Keratinocyte (primary cell): ENCODE results near the gene CRLF1. TPM values are rescaled to one million over a fixed set of nuclear protein-coding genes. Genes with fewer than 3 reads are reported as not detected.

Source experiments
- DNase-seq: peaks from one replicate; pipeline ENCODE4 v3.0.0-alpha.2; 2011; ENCODE audit warnings: low read depth, missing footprints, low spot score
- FAIRE-seq: peaks from 2 replicates; lab custom pipeline; 2011; peaks lifted over from hg19 to GRCh38; lab: Jason Lieb, UNC
- H2AFZ ChIP-seq: 2 replicates; pipeline ENCODE4 v1.6.0; 2012; ENCODE audit warnings: low read length, control low read depth, inconsistent platforms; ENCODE audit not compliant: control insufficient read depth
- H3K27ac ChIP-seq: 2 replicates; pipeline ENCODE4 v1.5.1; 2011; ENCODE audit warnings: low read length; ENCODE audit not compliant: control insufficient read depth, insufficient read depth
- H3K27me3 ChIP-seq: 3 replicates; pipeline ENCODE4 v1.6.0; 2011; ENCODE audit warnings: low read length; ENCODE audit not compliant: control insufficient read depth, insufficient read depth; ENCODE audit errors: extremely low read depth
- H3K36me3 ChIP-seq, 2 experiments: 2 replicates in 1 of 2; 3 replicates in 1 of 2; pipeline ENCODE4 v1.5.1; 2011; ENCODE audit warnings: low read length in 2 of 2, mild to moderate bottlenecking in 1 of 2; ENCODE audit not compliant: control insufficient read depth in 2 of 2, insufficient read depth in 2 of 2; ENCODE audit errors: extremely low read depth in 1 of 2
- H3K4me1 ChIP-seq: 3 replicates; pipeline ENCODE4 v1.5.1; 2011; ENCODE audit warnings: low read length; ENCODE audit not compliant: control insufficient read depth, insufficient read depth; ENCODE audit errors: extremely low read depth
- H3K4me2 ChIP-seq: 3 replicates; pipeline ENCODE4 v1.6.0; 2011; ENCODE audit warnings: low read depth, low read length; ENCODE audit not compliant: control insufficient read depth, insufficient read depth; ENCODE audit errors: extremely low read depth
- H3K4me3 ChIP-seq, 3 experiments: fragments of 200-600 bp in 1 of 3; sonication (generic) in 1 of 3; 2 replicates in 2 of 3; 3 replicates in 1 of 3; pipeline ENCODE4 v1.5.1; 2011 to 2016; ENCODE audit warnings: low read length in 3 of 3, mild to moderate bottlenecking in 3 of 3, control low read depth in 2 of 3, inconsistent platforms in 1 of 3, low read depth in 1 of 3, mixed read lengths in 1 of 3, mixed run types in 1 of 3, moderate library complexity in 1 of 3; ENCODE audit not compliant: control insufficient read depth in 2 of 3, insufficient read depth in 2 of 3; ENCODE audit errors: extremely low read depth in 1 of 3
- H3K79me2 ChIP-seq: 2 replicates; pipeline ENCODE4 v1.6.0; 2012; ENCODE audit warnings: low read length; ENCODE audit not compliant: control insufficient read depth, insufficient read depth
- H3K9ac ChIP-seq: 3 replicates; pipeline ENCODE4 v1.6.0; 2011; ENCODE audit warnings: low read length; ENCODE audit not compliant: control insufficient read depth, insufficient read depth; ENCODE audit errors: extremely low read depth
- H3K9me1 ChIP-seq: 3 replicates; pipeline ENCODE4 v1.6.0; 2011; ENCODE audit warnings: low read length; ENCODE audit not compliant: control insufficient read depth, insufficient read depth; ENCODE audit errors: extremely low read depth
- H3K9me3 ChIP-seq: 2 replicates; pipeline ENCODE4 v1.5.1; 2012; ENCODE audit warnings: low read depth, low read length; ENCODE audit not compliant: control insufficient read depth
- H4K20me1 ChIP-seq: 3 replicates; pipeline ENCODE4 v1.6.0; 2011; ENCODE audit warnings: low read length; ENCODE audit not compliant: control insufficient read depth, insufficient read depth; ENCODE audit errors: extremely low read depth
- CTCF ChIP-seq, 3 experiments: IDR thresholded peaks in 1 of 3; conservative IDR thresholded peaks in 1 of 3; optimal IDR thresholded peaks in 1 of 3; 2 replicates in 2 of 3; 3 replicates in 1 of 3; pipeline versions ENCODE3 to v1.5.1; 2011; ENCODE audit warnings: low read length in 3 of 3, mild to moderate bottlenecking in 3 of 3, moderate library complexity in 2 of 3, control low read depth in 1 of 3, inconsistent platforms in 1 of 3; ENCODE audit not compliant: insufficient read depth in 2 of 3; ENCODE audit errors: extremely low read depth in 1 of 3
- EZH2 ChIP-seq: IDR thresholded peaks from one replicate; pipeline ENCODE4 v1.6.1; 2012; ENCODE audit warnings: inconsistent platforms, mild to moderate bottlenecking, low read length, moderate library complexity
- dilution Hi-C: fragments of 300-500 bp; cut with MboI; formaldehyde crosslinking; loops from one replicate; pipeline ENCODE4 v1.7.0; 2020; ENCODE audit warnings: low sequenced_read_pairs; ENCODE audit not compliant: extremely low pct_ligation_motif_present
- polyA plus RNA-seq, 5 experiments: library from polyadenylated mRNA; depleted of rRNA in 3 of 5; stranded (reverse) in 3 of 5; stranded (forward) in 1 of 5; unstranded in 1 of 5; fragments of >200 nt; gene quantifications; 1 replicate in 1 of 5; 2 replicates in 3 of 5; 3 replicates in 1 of 5; pipeline versions ENCODE4 v1.2.1 to v1.2.3, GENCODE V29; 2011 to 2012; ENCODE audit warnings: missing spikeins in 2 of 5, low read depth in 1 of 5, low replicate concordance in 1 of 5

The CRLF1 gene
- polyA plus RNA-seq, 1 donor (not counting 4 experiments of a cell fraction or from before 2014, with no cell fraction given): 0.20 TPM

GRCh38 chr19:18647807-18648206 is 41.2 kb upstream of the CRLF1 start:
- Histone ChIP-seq H4K20me1 (no peaks in the 10 kb centered on the region), H3K9me3 (peaks cover 4% of the 10 kb centered on the region), H3K4me2 (no peak overlapping the region), H3K9me1 (no peaks in the 10 kb centered on the region), H3K9ac (no peak overlapping the region), H3K27me3 (no peaks in the 10 kb centered on the region), H2AFZ (no peak overlapping the region), H3K4me1 (peaks cover 3% of the 10 kb centered on the region), H3K4me3 (no peak overlapping the region), H3K27ac (no peak overlapping the region), H3K79me2 (no peaks in the 10 kb centered on the region), H3K36me3 (no peaks in the 10 kb centered on the region)
- DNase-seq: no peak
- dilution Hi-C loops: no loop called here
- no peak for FAIRE-seq
- no peak for TF ChIP-seq CTCF (optimal IDR thresholded peaks at IDR 0.05 in 1 of 3, IDR thresholded peaks at IDR 0.05 in 1 of 3, conservative IDR thresholded peaks at IDR 0.05 in 1 of 3; ENCODE audit: extremely low read depth in 1 of 3, insufficient read depth in 2 of 3, low read length in 3 of 3)
- TF ChIP-seq EZH2: no peak

- Histone ChIP-seq H3K4me3 (no peak overlapping the region), H3K4me1 (peaks cover 3% of the 10 kb centered on the region), H3K27me3 (no peaks in the 10 kb centered on the region), H3K36me3 (no peaks in the 10 kb centered on the region), H3K79me2 (no peaks in the 10 kb centered on the region), H4K20me1 (no peaks in the 10 kb centered on the region), H3K4me2 (no peak overlapping the region), H3K27ac (no peak overlapping the region), H2AFZ (no peak overlapping the region), H3K9me3 (peaks cover 4% of the 10 kb centered on the region), H3K9ac (no peak overlapping the region), H3K9me1 (no peaks in the 10 kb centered on the region)
- dilution Hi-C loops: no loop called here
- no peak for TF ChIP-seq EZH2
- TF ChIP-seq CTCF (optimal IDR thresholded peaks at IDR 0.05 in 1 of 3, IDR thresholded peaks at IDR 0.05 in 1 of 3, conservative IDR thresholded peaks at IDR 0.05 in 1 of 3; ENCODE audit: extremely low read depth in 1 of 3, insufficient read depth in 2 of 3, low read length in 3 of 3): no peak
- FAIRE-seq: no peak
- DNase-seq: no peak
Observed at GRCh38 chr19:18647371-18647767, 40.8 kb upstream of the CRLF1 start.
